Hematopoietic multipotent progenitor cell treated with erythropoietin and hydrocortisone succinate and interleukin-3 and kit ligand, for 17 days (in vitro differentiated cells): ENCODE results near the gene TCERG1.

Source experiments
- DNase-seq: peaks from one replicate; pipeline ENCODE4 v3.0.0-alpha.2; 2015; ENCODE audit warnings: low spot score

TCERG1 gene

GRCh38 chr5:146457431-146457830 lies 10.3 kb downstream of the TCERG1 start:
- DNase-seq, result no peak

DNA sequence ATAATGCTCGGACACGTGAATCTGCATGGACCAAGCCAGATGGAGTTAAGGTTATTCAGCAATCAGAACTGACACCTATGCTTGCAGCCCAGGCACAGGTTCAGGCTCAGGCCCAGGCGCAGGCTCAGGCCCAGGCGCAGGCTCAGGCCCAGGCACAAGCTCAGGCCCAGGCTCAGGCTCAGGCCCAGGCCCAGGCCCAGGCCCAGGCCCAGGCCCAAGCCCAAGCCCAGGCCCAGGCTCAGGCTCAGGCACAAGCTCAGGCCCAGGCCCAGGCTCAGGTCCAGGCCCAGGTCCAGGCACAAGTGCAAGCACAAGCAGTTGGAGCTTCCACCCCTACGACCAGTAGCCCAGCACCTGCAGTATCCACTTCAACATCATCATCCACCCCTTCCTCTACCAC lies 11.8 kb downstream of the TCERG1 start:
- no peak for DNase-seq

GRCh38 chr5:146461319-146461718 lies 14.2 kb downstream of the TCERG1 start:
- DNase-seq, result no peak

DNA sequence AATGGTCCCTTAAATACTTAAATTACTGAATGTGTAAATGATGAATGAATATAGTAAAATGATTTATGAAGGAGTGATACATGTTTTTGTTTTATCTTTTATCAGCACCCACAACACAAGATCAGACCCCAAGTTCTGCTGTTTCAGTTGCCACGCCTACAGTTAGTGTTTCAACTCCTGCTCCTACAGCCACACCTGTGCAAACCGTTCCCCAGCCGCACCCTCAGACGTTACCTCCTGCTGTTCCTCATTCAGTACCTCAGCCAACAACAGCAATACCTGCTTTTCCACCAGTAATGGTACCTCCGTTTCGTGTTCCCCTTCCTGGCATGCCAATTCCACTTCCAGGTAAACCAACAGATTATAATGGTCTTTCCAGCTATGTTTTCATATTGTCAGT lies 16.3 kb downstream of the TCERG1 start:
- no peak for DNase-seq

DNA sequence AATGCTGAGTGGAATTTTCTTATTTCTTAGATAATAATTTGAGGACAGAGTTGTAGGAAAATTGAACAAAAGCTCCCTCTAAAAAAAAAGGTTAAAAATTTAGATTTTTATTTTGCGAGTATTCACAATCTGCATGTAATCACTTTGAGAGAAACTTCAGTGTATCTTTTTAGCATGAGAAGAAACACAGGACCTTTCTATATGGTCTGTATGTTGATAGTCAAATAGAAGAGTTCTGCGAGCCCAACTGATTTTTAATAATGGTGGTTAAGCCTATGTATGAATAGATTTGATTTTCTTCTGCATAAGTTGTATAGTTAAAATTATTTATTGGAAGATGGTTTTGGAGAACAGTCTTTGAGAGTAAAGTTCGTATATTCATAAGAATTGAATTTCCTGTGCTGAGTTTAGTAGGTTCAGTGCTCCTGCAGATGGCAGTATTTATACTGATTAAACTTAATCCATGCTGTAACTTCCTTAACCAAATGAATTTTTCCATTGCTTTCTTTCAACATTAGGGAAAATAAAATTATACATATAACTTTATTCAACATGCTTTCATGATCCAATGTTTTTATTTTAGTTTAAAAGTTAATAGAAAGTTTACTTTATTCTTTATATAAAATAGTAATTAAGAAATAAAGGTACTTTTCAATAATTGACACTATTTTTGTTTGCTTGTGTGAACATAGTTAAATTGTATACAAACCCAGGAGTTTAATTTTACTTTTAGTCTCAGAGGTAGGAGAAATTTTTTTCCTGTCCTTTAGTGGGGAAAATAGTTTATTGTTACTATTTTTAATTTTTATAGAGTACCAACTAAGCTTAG lies 19.6 kb downstream of the TCERG1 start:
- no peak for DNase-seq

- no peak for DNase-seq
Measured at GRCh38 chr5:146467760-146468159, 20.6 kb downstream of the TCERG1 start.

- DNase-seq, result no peak
Measured at GRCh38 chr5:146474065-146474464, 26.9 kb downstream of the TCERG1 start.

GRCh38 chr5:146475190-146475780 lies 28.2 kb downstream of the TCERG1 start:
- no peak for DNase-seq

DNA sequence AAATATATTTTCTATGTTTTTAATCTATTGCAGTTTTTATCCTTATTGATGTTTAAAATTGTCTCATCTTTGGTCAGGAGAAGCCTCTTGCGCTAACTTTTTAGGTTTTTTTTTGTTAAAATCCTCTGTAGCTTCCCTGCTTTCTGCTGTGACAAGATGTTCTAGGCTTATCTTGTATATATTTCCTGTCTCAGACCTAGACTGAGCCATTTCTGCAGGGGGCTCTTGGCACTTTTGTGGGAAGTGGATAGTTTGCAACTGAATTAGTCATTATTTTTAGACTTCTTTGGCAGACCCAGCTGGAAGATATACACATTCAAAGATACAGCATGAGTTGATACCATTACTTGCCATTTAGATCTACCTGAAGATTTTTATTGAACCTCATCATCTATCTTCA lies 28.8 kb downstream of the TCERG1 start:
- no peak for DNase-seq

GRCh38 chr5:146482775-146483174 lies 35.6 kb downstream of the TCERG1 start:
- no peak for DNase-seq

GRCh38 chr5:146484714-146485391 lies 37.7 kb downstream of the TCERG1 start:
- no peak for DNase-seq

- no peak for DNase-seq
Measured at GRCh38 chr5:146490089-146490843, 43.1 kb downstream of the TCERG1 start.

GRCh38 chr5:146494656-146495055 lies 47.5 kb downstream of the TCERG1 start:
- DNase-seq, result no peak

DNA sequence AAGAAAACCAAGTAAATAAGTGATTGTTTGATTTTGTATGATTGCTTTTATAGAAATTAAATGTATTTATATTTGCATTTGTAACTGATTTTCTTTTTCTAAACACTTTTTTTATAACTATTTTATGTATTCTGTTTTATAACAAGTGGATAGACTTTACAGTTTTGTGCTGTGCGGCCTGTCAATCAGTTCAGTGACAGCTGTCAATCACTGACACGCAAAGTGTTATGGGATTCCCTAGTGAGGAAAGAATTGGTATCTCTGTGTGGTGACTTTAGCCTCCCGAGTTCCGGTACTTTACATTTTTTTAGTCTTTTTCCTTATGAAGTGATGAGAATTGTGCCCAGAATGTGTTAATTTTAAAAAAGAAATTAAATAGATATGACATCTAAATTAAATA lies 52.5 kb downstream of the TCERG1 start:
- no peak for DNase-seq

GRCh38 chr5:146507428-146507827 lies 60.3 kb downstream of the TCERG1 start:
- DNase-seq, result no peak

DNA sequence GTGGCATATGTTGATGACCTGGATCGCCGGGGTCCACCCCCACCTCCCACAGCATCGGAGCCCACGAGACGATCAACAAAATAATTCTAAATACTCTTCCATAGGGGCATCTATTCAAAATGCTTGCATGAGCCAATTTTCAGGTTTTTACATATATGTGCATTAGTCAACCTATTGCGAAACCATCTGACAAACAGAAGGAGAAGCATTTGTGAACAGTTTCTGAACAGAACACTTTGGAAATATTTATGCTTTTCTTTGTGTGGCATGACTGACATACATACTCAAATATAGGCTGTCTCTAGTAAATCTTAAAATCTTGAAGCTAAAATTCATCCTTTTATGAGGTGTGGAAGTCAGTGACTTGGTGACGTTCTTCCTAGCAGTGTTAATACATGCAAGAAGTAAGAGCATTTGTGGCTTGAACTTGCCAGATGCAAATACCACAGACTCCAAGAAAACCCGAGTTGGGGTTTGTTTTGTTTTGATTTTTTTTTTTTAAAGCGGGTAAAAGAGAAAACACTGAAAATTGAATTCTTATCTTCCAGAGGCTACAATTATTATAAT lies 63.5 kb downstream of the TCERG1 start:
- no peak for DNase-seq

- DNase-seq, result no peak
Measured at GRCh38 chr5:146513462-146513861, 66.3 kb downstream of the TCERG1 start.

- no peak for DNase-seq
Measured at GRCh38 chr5:146514575-146514974, 67.4 kb downstream of the TCERG1 start.

DNA sequence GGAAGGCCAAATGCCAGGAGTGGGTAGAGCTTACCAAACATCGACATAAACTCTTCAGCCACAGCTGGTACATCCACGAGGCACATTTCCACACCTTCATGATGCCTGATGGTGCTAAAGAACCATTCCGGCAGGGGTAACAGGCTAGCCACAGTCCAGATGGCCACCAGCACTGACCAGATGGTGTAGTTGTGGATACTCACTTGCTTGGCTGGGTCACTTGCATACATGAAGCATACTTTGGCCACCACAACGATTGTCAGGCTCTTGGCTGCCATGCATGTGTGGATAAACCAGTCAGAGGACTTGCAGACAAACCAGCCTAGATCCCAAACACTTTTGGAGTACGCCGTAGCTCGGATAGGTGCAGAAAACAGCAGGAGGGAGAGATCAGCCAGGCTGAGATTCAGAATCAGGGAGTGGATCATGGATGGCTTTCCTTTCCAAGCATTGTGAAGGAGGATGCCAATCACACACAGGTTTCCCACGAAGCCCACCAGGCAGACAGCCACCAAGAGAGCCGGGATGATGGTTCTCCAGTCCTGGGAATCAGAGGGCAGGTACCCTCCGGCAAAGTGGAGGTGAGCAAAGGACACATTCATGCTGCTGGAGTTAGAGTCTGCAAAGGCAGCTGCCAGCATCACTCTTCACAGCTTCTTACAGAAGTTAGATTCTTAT lies 68.5 kb downstream of the TCERG1 start:
- no peak for DNase-seq

DNA sequence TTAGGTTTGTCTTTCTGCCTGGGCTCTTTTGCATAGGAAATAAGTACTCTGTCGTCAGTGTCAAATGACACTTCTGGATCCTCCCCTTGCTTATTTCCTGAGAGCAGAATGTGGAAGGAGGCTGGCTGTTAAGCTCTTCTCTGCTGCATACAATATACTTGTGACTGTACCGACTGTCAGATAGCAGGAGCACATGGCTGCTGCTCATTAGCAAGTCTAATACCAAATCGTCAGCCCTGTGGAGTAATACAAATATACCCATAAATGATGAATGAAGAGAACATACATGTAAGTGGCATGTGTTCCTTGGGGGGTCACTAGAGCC lies 69.0 kb downstream of the TCERG1 start, which contains the start of gene GPR151:
TSS of gene GPR151 (minus strand) at position 40 of the 325 bp plus-strand sequence. CDS start 77 bp downstream, outside the sequence.
- DNase-seq, result no peak

DNA sequence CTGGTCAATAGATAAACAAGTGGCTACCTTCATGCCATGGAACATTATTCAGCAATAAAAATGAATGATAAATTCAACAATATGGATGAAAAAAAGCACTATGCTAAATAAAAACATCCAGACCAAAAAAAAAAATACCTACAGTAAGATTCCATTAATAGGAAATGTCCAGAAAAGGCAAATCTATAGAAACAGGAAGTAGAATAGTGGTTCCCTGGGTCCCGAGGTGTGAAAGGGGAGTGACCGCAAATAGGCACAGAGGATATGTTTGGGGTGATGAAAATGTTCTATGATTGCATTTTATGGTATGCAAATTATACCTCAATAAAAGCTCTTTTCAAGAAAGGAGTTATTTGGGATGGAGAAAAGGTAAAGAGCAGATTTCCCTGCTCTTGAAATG lies 72.4 kb downstream of the TCERG1 start:
- no peak for DNase-seq

DNA sequence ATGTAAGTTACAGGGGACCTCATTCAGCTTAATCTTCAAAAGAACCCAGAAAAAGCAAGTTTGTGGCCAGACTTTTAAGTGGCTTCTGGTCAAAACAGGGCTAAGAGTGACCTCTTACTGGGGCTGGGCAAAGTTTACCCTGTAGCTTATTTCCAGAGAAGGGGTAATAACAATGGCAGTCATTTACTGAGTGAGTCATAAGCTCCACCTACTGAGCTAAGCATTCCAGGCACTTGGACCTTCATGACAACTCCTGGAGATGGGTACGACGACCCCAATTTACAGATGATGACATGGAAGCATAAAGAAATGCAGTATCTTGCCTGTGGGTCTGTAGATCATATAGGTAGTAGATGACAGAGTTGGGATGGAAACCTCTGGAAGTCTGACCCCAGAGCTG lies 73.6 kb downstream of the TCERG1 start:
- no peak for DNase-seq
